DND-41 (cell line): ENCODE measurements around the gene CHRDL2.

ENCODE experiments used
- ATAC-seq: fragments of 200-7000 bp; cut with Tn5 transposase; 3 replicates; pipeline ENCODE4 v1.9.1; 2021; ENCODE audit warnings: low read depth; ENCODE audit not compliant: insufficient read depth
- DNase-seq: peaks from one replicate; pipeline ENCODE4 v3.0.0-alpha.2; 2020
- H2AFZ ChIP-seq: 2 replicates; pipeline ENCODE4 v1.6.0; 2012; ENCODE audit warnings: low read depth, low read length
- H3K27ac ChIP-seq: 2 replicates; pipeline ENCODE4 v1.5.1; 2012; ENCODE audit warnings: low read length, inconsistent platforms
- H3K27me3 ChIP-seq: fragments of 200-600 bp; sonication (generic); 2 replicates; pipeline ENCODE4 v1.6.0; 2012; ENCODE audit warnings: low read length, mild to moderate bottlenecking, inconsistent platforms; ENCODE audit not compliant: insufficient read depth, poor library complexity
- H3K36me3 ChIP-seq: 2 replicates; pipeline ENCODE4 v1.5.1; 2012; ENCODE audit warnings: low read length, inconsistent platforms; ENCODE audit not compliant: insufficient read depth
- H3K4me1 ChIP-seq: 2 replicates; pipeline ENCODE4 v1.5.1; 2012; ENCODE audit warnings: mild to moderate bottlenecking, low read length; ENCODE audit not compliant: insufficient read depth
- H3K4me2 ChIP-seq: 2 replicates; pipeline ENCODE4 v1.6.0; 2012; ENCODE audit warnings: mild to moderate bottlenecking, moderate library complexity, low read length, inconsistent platforms; ENCODE audit not compliant: insufficient read depth
- H3K4me3 ChIP-seq, 2 experiments: fragments of 200-600 bp in 1 of 2; shearing (Covaris generic) in 1 of 2; 2 replicates each; pipeline ENCODE4 v1.5.1; 2012 to 2016; ENCODE audit warnings: inconsistent platforms in 2 of 2, low read length in 2 of 2, mild to moderate bottlenecking in 2 of 2, low read depth in 1 of 2, moderate library complexity in 1 of 2
- H3K79me2 ChIP-seq: 2 replicates; pipeline ENCODE4 v1.6.0; 2012; ENCODE audit warnings: low read length, inconsistent platforms; ENCODE audit not compliant: insufficient read depth
- H3K9ac ChIP-seq: 2 replicates; pipeline ENCODE4 v1.6.0; 2012; ENCODE audit warnings: low read depth, mild to moderate bottlenecking, inconsistent platforms, low read length, moderate library complexity
- H3K9me3 ChIP-seq: 2 replicates; pipeline ENCODE4 v1.5.1; 2012; ENCODE audit warnings: low read length, moderate library complexity, mild to moderate bottlenecking, inconsistent platforms; ENCODE audit not compliant: insufficient read depth, severe bottlenecking
- H4K20me1 ChIP-seq: 2 replicates; pipeline ENCODE4 v1.6.0; 2012; ENCODE audit warnings: low read length; ENCODE audit not compliant: insufficient read depth
- CTCF ChIP-seq: IDR thresholded peaks from 2 replicates; pipeline ENCODE4 v1.5.1; 2012; ENCODE audit warnings: borderline replicate concordance, low read length, moderate library complexity, mild to moderate bottlenecking; ENCODE audit not compliant: poor library complexity, severe bottlenecking; ENCODE audit errors: extremely low read depth
- EZH2 ChIP-seq: IDR thresholded peaks from 3 replicates; pipeline ENCODE4 v1.6.1; 2012; ENCODE audit warnings: borderline replicate concordance, low read depth, mild to moderate bottlenecking, moderate library complexity, low read length, inconsistent platforms; ENCODE audit not compliant: severe bottlenecking

CHRDL2 gene

GRCh38 chr11:74681686-74682651 is 49.3 kb downstream of the CHRDL2 start:
- Histone ChIP-seq H3K4me3 (no peak overlapping the region), H3K79me2 (no peaks in the 10 kb centered on the region), H3K9me3 (no peaks in the 10 kb centered on the region), H3K27me3 (no peaks in the 10 kb centered on the region), H3K36me3 (no peaks in the 10 kb centered on the region), H2AFZ (no peak overlapping the region), H3K9ac (no peak overlapping the region), H3K27ac (no peak overlapping the region), H3K4me2 (no peak overlapping the region), H3K4me1 (no peaks in the 10 kb centered on the region), H4K20me1 (no peaks in the 10 kb centered on the region)
- no peak for ATAC-seq
- DNase-seq = no peak
- TF ChIP-seq EZH2 = no peak
- TF ChIP-seq CTCF = no peak

GRCh38 chr11:74680703-74681531 is 50.3 kb downstream of the CHRDL2 start:
- no peaks in the 10 kb centered on the region for H3K4me1 ChIP-seq
- H3K4me2 ChIP-seq = no peak overlapping the region
- no peak overlapping the region for H3K9ac ChIP-seq
- H3K27me3 ChIP-seq = no peaks in the 10 kb centered on the region
- H2AFZ ChIP-seq = no peak overlapping the region
- H3K79me2 ChIP-seq = no peaks in the 10 kb centered on the region
- DNase-seq (no peak), ATAC-seq (no peak)
- no peaks in the 10 kb centered on the region for H4K20me1 ChIP-seq
- no peak for TF ChIP-seq CTCF
- TF ChIP-seq EZH2 = no peak
- no peak overlapping the region for H3K27ac ChIP-seq
- no peak overlapping the region for H3K4me3 ChIP-seq
- H3K36me3 ChIP-seq = no peaks in the 10 kb centered on the region
- H3K9me3 ChIP-seq = no peaks in the 10 kb centered on the region

- H3K79me2 ChIP-seq = no peaks in the 10 kb centered on the region
- TF ChIP-seq CTCF (no peak), EZH2 (no peak)
- ATAC-seq = no peak
- no peaks in the 10 kb centered on the region for H4K20me1 ChIP-seq
- H3K4me2 ChIP-seq = no peak overlapping the region
- no peaks in the 10 kb centered on the region for H3K4me1 ChIP-seq
- H3K36me3 ChIP-seq = no peaks in the 10 kb centered on the region
- no peak overlapping the region for H3K9ac ChIP-seq
- no peak for DNase-seq
- no peak overlapping the region for H3K4me3 ChIP-seq
- no peaks in the 10 kb centered on the region for H3K27me3 ChIP-seq
- no peak overlapping the region for H3K27ac ChIP-seq
- no peak overlapping the region for H2AFZ ChIP-seq
- H3K9me3 ChIP-seq = no peaks in the 10 kb centered on the region
Observed at GRCh38 chr11:74680035-74680671, 51.1 kb downstream of the CHRDL2 start.
